Epithelial cell of proximal tubule (primary cell): ENCODE measurements around the gene RIN3. TPM values are rescaled to one million over a fixed set of nuclear protein-coding genes. Genes with fewer than 3 reads are reported as not detected.
A peak's percentile ranks its signal among the peaks of the same experiment; 100 is the strongest.

Source experiments
- DNase-seq: peaks from one replicate; pipeline ENCODE4 v3.0.0-alpha.2; 2011; ENCODE audit warnings: low read depth
- H3K4me3 ChIP-seq: 2 replicates; pipeline ENCODE4 v1.5.1; 2011; ENCODE audit warnings: low read depth, mild to moderate bottlenecking, low read length
- total RNA-seq: library from RNA; depleted of rRNA; stranded (reverse); fragments of >200 nt; gene quantifications from 2 replicates; pipeline ENCODE4 v1.2.3, GENCODE V29; 2015
- TF ChIP-seq, protein P1 (sequence below): conservative IDR thresholded peaks from 2 replicates; pipeline ENCODE4 v1.5.1; 2012; ENCODE audit warnings: low read depth, mild to moderate bottlenecking, low read length

The RIN3 gene
- total RNA-seq, 1 donor from 2014 or later: 7.4 TPM

DNA sequence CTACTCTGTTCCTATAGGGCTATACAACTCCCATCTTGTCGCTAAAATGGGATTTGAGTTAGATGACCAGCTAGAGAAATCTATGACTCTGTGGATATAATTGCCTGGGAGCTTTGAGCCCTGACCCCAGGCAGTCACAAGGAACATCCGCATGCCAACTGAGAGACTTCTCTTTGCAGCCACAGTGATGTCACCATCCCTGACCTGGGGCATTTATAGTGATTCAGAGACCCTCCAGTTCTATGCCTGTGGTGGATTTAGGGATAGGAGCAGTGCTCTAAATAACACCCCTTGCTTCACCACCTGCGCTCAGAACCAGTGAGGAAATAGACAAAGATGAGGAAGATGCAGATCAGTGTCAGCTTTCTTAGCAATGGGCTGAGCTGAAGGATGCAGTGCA, 86.2 kb downstream of the RIN3 start:
- TF ChIP-seq, protein P1, sequence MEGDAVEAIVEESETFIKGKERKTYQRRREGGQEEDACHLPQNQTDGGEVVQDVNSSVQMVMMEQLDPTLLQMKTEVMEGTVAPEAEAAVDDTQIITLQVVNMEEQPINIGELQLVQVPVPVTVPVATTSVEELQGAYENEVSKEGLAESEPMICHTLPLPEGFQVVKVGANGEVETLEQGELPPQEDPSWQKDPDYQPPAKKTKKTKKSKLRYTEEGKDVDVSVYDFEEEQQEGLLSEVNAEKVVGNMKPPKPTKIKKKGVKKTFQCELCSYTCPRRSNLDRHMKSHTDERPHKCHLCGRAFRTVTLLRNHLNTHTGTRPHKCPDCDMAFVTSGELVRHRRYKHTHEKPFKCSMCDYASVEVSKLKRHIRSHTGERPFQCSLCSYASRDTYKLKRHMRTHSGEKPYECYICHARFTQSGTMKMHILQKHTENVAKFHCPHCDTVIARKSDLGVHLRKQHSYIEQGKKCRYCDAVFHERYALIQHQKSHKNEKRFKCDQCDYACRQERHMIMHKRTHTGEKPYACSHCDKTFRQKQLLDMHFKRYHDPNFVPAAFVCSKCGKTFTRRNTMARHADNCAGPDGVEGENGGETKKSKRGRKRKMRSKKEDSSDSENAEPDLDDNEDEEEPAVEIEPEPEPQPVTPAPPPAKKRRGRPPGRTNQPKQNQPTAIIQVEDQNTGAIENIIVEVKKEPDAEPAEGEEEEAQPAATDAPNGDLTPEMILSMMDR: no peak
- no peak overlapping the region for H3K4me3 ChIP-seq
- no peak for DNase-seq

DNA sequence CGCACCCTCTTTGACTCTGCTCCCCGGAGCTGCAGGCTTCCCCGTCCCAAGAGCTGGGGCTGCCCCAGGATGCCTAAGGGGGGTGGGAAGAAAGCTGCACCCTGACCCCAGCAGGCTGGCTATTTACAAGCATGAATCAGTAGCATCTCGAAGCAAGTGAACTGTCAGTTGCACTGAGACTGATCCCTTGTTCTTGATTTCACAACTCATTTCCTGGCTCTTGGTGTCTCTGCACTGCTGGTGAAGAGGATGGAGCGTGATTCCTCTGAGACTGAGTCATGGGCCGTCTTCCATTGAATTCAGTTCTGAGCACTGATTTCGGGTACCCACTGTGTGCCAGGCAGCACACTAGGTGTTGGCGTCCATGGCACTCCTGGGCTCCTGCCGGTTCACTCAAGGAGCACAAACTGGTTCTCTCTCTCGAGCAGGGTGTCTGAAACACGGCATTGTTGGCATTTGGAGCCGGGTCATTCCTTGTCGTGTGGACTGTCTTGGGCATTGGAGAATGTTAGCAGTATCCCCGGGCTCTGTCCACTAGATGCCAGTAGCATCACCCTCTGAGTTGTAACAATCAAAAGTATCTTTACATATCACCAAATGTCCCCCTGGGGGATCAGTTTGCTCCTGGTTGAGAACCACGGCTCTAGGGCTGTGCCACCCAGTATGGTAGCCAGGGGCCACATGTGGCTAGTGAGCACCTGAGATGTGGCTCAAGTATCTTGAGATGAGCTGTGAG, 86.9 kb downstream of the RIN3 start:
- DNase-seq: peak; percentile 56
- TF ChIP-seq, protein P1: peak; percentile 22
- no peak overlapping the region for H3K4me3 ChIP-seq

DNA sequence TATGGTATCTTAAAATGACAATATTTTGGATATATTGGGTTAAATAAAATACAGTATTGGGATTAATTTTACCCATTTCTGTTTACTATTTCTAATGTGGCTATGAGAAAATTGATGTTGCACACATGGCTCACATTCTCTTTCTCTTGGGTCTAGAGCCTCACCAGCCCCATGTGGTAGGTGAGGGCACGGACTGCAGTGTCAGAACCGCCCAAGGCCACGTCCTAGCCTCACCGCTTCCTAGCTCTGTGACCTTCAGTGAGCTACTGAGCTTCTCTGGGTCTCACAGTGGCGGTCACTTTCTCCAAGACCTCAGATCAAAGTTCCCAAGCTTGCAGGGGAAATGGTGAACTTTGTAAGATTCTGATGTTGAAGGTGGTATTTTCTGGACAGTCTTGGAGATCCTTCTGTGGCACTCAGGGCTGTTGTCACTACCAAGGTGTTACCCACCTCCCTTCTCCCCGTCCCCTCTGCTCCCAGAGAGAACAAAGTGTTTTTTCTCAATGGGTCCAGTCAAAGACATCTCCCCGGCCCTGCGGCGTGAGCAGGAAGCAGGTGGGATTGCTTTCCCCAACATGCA, 87.6 kb downstream of the RIN3 start:
- TF ChIP-seq, protein P1: no peak

DNA sequence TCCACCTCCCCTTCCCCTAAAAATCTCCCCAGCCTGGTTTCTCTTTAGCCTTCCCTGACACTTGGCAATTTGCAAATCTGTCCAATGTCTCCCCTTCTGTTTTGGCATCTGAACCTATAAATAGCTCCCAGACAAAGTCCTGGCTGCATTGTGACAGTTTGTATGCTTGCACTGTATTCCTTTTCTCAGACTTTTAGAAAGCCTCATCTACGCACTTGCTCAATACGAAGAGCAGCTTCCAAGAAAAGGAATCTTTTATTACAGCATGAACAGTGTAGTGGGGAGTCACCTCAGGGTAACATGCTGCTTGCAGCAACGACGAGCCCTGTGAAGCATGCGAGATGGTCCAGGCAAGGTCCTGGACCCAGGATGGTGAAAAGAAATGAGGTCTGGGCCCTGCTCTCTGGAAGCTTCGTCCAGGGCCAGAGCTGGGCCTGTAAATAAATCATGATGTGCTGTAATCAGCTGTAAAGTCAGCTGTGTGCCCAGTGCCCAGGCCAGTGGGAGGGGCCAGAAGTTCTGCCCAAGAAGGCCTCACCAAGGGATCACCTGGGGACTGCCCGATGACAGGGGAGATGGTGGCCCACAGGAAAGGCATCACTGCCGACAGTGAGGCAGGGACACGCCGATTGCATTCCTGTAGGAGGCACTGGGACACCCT, 88.3 kb downstream of the RIN3 start:
- no peak overlapping the region for H3K4me3 ChIP-seq
- TF ChIP-seq, protein P1: no peak
- no peak for DNase-seq

More for the DNA sequence above, 87.6 kb downstream of the RIN3 start:
- no peak for DNase-seq
- H3K4me3 ChIP-seq: no peak overlapping the region

DNA sequence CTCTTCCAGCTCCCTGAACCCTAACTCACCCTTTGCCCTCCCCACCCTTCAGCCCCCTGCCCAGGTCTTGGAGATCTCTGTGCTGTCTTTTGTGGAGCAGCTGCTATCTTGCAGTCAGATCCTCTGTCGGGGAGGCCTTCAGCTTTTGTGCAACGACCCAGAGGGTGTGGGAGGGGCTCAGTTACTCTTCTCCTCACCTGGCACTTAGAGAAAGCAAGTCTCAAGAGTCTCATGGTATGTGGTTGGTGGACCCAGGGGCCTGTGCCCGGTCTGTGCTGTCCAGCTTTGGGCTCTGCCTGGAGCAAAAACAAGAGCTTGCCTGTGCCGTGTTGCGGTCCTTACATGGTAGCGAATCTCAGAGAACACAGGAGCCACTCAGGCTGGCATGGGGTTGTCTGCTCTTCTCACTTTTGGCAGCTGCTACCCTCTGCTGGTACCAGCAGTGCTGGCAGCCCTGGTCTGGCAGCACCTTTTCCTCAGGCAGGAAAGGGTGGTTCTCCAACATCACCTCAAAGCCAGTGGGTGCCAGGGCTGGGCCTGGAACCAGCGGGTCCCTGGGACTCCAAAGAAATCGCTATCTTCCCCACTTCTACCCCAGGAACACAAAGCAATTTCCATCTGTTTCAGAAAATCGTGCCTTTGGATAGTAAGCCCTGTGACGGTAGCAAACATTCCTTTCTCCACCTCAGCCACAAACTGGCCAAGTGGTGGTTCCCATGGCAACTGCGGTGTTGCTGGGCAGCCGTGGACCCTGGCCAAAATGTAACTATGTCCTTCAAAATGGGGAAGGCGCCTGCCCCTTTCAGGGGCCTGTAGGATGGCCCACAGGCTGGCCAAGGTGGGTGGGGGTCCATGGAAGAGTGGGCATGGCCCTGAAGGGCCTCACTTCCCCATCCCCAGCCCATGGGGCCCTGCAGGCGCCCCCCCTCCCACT, 90.0 kb downstream of the RIN3 start:
- TF ChIP-seq, protein P1: peak; percentile 54
- DNase-seq: no peak
- H3K4me3 ChIP-seq: no peak overlapping the region

DNA sequence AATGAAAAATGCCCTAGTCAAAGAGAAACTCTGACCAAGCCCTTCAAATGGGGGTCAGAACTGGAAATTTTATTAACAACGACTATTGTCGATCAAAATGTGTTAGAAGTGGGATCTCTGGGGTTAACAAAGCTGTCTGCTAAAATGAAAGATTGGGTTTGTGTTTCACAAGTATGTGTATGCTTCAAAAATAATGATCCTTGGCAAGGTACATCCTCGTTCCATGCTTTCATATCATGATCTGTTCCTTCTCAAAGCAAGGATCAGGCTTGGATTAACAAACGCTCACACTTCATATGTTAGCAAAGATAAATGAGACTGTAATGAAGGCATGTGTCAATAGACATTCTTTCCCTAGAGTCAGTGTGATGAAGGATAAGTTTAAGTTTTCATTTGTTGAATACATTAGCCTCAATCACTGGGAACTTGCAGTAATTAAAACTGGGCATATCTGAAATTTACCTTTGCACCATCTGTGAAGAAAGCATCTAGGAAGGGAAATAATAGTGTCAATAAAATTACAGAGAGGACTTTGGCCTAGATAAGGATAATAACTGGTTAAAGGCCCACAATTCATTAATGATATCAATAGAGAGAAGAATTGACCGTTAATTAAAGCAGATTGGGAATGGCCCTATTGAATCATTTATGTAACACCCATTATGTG, 91.8 kb downstream of the RIN3 start:
- H3K4me3 ChIP-seq: no peak overlapping the region
- no peak for DNase-seq
- TF ChIP-seq, protein P1: no peak
